ENCODE measurements around the gene ERG.

GRCh38 chr21:38376693-38377092 is 121.6 kb downstream of the ERG start:
- TF ChIP-seq, protein P1, sequence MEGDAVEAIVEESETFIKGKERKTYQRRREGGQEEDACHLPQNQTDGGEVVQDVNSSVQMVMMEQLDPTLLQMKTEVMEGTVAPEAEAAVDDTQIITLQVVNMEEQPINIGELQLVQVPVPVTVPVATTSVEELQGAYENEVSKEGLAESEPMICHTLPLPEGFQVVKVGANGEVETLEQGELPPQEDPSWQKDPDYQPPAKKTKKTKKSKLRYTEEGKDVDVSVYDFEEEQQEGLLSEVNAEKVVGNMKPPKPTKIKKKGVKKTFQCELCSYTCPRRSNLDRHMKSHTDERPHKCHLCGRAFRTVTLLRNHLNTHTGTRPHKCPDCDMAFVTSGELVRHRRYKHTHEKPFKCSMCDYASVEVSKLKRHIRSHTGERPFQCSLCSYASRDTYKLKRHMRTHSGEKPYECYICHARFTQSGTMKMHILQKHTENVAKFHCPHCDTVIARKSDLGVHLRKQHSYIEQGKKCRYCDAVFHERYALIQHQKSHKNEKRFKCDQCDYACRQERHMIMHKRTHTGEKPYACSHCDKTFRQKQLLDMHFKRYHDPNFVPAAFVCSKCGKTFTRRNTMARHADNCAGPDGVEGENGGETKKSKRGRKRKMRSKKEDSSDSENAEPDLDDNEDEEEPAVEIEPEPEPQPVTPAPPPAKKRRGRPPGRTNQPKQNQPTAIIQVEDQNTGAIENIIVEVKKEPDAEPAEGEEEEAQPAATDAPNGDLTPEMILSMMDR (IDR thresholded peaks at IDR 0.05): no peak
- no peak for TF ChIP-seq POLR2A (IDR thresholded peaks at IDR 0.05)
